ENCODE measurements around the gene GPR75. TPM values are rescaled to one million over a fixed set of nuclear protein-coding genes. Genes with fewer than 3 reads are reported as not detected.

GPR75 gene
- total and polyA plus RNA-seq, 2 donors from 2014 or later = 0.17 to 2.4 TPM

GRCh38 chr2:53881360-53881759, 21.6 kb upstream of the GPR75 start:
- Histone ChIP-seq H3K27ac (ENCODE audit: low read depth in 2 of 2, low read length in 2 of 2) (no peak overlapping the region), H3K9ac (ENCODE audit: low read length in 3 of 3) (no peak overlapping the region), H3K36me3 (ENCODE audit: control insufficient read depth in 2 of 3, insufficient read depth in 3 of 3, low read length in 3 of 3) (peaks cover 3 to 31% (median 19%) of the 10 kb centered on the region in 3 donors), H3K9me3 (ENCODE audit: control insufficient read depth in 2 of 3, insufficient read depth in 1 of 3, low read length in 3 of 3) (no peaks in the 10 kb centered on the region), H3K4me1 (ENCODE audit: control insufficient read depth in 2 of 3, insufficient read depth in 2 of 3, low read depth in 1 of 3, low read length in 3 of 3) (no peaks in the 10 kb centered on the region), H3K4me3 (ENCODE audit: low read length in 3 of 3) (no peak overlapping the region), H3K27me3 (ENCODE audit: control insufficient read depth, insufficient read depth, low read length) (no peaks in the 10 kb centered on the region)
- intact Hi-C loops (cut with DNase I) = no loop called here
- FAIRE-seq (no peak), DNase-seq (no peak)
- no peak for TF ChIP-seq CTCF (IDR thresholded peaks at IDR 0.05; ENCODE audit: borderline replicate concordance, extremely low read depth, insufficient read depth)

GRCh38 chr2:53880756-53881155, 21.0 kb upstream of the GPR75 start:
- H3K27ac ChIP-seq (ENCODE audit: low read depth in 2 of 2, low read length in 2 of 2) = no peak overlapping the region
- FAIRE-seq = no peak
- peaks cover 3 to 29% (median 19%) of the 10 kb centered on the region in 3 donors for H3K36me3 ChIP-seq (ENCODE audit: control insufficient read depth in 2 of 3, insufficient read depth in 3 of 3, low read length in 3 of 3)
- no peaks in the 10 kb centered on the region for H3K4me1 ChIP-seq (ENCODE audit: control insufficient read depth in 2 of 3, insufficient read depth in 2 of 3, low read depth in 1 of 3, low read length in 3 of 3)
- no peak for DNase-seq
- no peaks in the 10 kb centered on the region for H3K9me3 ChIP-seq (ENCODE audit: control insufficient read depth in 2 of 3, insufficient read depth in 1 of 3, low read length in 3 of 3)
- no peak overlapping the region for H3K9ac ChIP-seq (ENCODE audit: low read length in 3 of 3)
- intact Hi-C loops (cut with DNase I) = no loop called here
- no peaks in the 10 kb centered on the region for H3K27me3 ChIP-seq (ENCODE audit: control insufficient read depth, insufficient read depth, low read length)
- no peak overlapping the region for H3K4me3 ChIP-seq (ENCODE audit: low read length in 3 of 3)
- no peak for TF ChIP-seq CTCF (IDR thresholded peaks at IDR 0.05; ENCODE audit: borderline replicate concordance, extremely low read depth, insufficient read depth)

GRCh38 chr2:53877556-53877955, 17.8 kb upstream of the GPR75 start:
- no peak for DNase-seq
- no peak for TF ChIP-seq CTCF (IDR thresholded peaks at IDR 0.05; ENCODE audit: borderline replicate concordance, extremely low read depth, insufficient read depth)
- FAIRE-seq = no peak
- H3K4me1 ChIP-seq (ENCODE audit: control insufficient read depth in 2 of 3, insufficient read depth in 2 of 3, low read depth in 1 of 3, low read length in 3 of 3) = no peaks in the 10 kb centered on the region
- H3K27ac ChIP-seq (ENCODE audit: low read depth in 2 of 2, low read length in 2 of 2) = no peak overlapping the region
- peaks cover 3 to 19% (median 10%) of the 10 kb centered on the region in 3 donors for H3K36me3 ChIP-seq (ENCODE audit: control insufficient read depth in 2 of 3, insufficient read depth in 3 of 3, low read length in 3 of 3)
- H3K4me3 ChIP-seq (ENCODE audit: low read length in 3 of 3) = no peak overlapping the region
- H3K27me3 ChIP-seq (ENCODE audit: control insufficient read depth, insufficient read depth, low read length) = no peaks in the 10 kb centered on the region
- H3K9ac ChIP-seq (ENCODE audit: low read length in 3 of 3) = no peak overlapping the region
- H3K9me3 ChIP-seq (ENCODE audit: control insufficient read depth in 2 of 3, insufficient read depth in 1 of 3, low read length in 3 of 3) = no peaks in the 10 kb centered on the region
- intact Hi-C loops (cut with DNase I) = no loop called here

GRCh38 chr2:53877112-53877511, 17.3 kb upstream of the GPR75 start:
- TF ChIP-seq CTCF (IDR thresholded peaks at IDR 0.05; ENCODE audit: borderline replicate concordance, extremely low read depth, insufficient read depth) = no peak
- no peak overlapping the region for H3K27ac ChIP-seq (ENCODE audit: low read depth in 2 of 2, low read length in 2 of 2)
- peaks cover 3 to 15% (median 7%) of the 10 kb centered on the region in 3 donors for H3K36me3 ChIP-seq (ENCODE audit: control insufficient read depth in 2 of 3, insufficient read depth in 3 of 3, low read length in 3 of 3)
- H3K4me3 ChIP-seq (ENCODE audit: low read length in 3 of 3) = no peak overlapping the region
- no peaks in the 10 kb centered on the region for H3K27me3 ChIP-seq (ENCODE audit: control insufficient read depth, insufficient read depth, low read length)
- H3K9ac ChIP-seq (ENCODE audit: low read length in 3 of 3) = no peak overlapping the region
- no peak for DNase-seq
- H3K4me1 ChIP-seq (ENCODE audit: control insufficient read depth in 2 of 3, insufficient read depth in 2 of 3, low read depth in 1 of 3, low read length in 3 of 3) = no peaks in the 10 kb centered on the region
- no peak for FAIRE-seq
- intact Hi-C loops (cut with DNase I) = no loop called here
- H3K9me3 ChIP-seq (ENCODE audit: control insufficient read depth in 2 of 3, insufficient read depth in 1 of 3, low read length in 3 of 3) = no peaks in the 10 kb centered on the region
